ENCODE data around the gene HOXB8.

DNA sequence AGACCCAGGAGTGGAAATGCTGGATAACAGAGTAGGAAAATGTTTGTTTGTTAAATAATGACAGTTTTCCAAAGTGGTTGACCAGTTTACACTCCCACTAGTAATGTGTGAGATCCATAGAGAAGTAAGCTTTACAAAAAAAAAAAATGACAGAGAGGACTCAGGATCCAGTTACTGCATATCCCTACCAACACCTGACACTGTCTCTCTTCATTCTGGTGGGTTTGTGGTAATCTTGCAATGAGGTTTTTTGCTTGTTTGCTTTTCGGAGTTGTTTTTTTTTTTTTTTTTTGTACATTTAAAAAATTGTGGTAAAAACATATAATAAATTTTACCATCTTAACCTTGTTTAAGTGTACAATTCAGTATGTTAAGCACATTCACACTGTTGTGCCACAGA is 34.6 kb upstream of the HOXB8 start:
- no peak for TF ChIP-seq POLR2AphosphoS5 (IDR thresholded peaks at IDR 0.05; ENCODE audit: borderline replicate concordance, low read depth, low read length)
- TF ChIP-seq EZH2 (IDR thresholded peaks at IDR 0.05), result no peak
